ENCODE measurements around the gene NKAPD1. TPM values are rescaled to one million over a fixed set of nuclear protein-coding genes. Genes with fewer than 3 reads are reported as not detected.

The NKAPD1 gene
- total RNA-seq, 4 donors from 2014 or later: 3.0 to 24.0 (median 8.7) TPM

GRCh38 chr11:112103446-112103845, 29.3 kb downstream of the NKAPD1 start:
- Histone ChIP-seq H3K27me3 (no peaks in the 10 kb centered on the region), H3K4me3 (no peak overlapping the region), H3K27ac (no peak overlapping the region), H3K4me1 (no peaks in the 10 kb centered on the region), H3K9me3 (no peaks in the 10 kb centered on the region), H3K36me3 (no peaks in the 10 kb centered on the region)
- intact Hi-C loops (cut with DNase I; ENCODE audit: low total_unique reads) (no loop called here), in situ Hi-C loops (cut with MboI; ENCODE audit: low pct_ligation_motif_present in 1 of 4, low pct_unique_long_range_greater_than_20kb in 1 of 4, low sequenced_read_pairs in 3 of 4) (loop anchor here in 1 of 4 donors (25.0 kb wide), 1 partner anchor 184 kb away; no protein-coding TSS in a partner anchor)
- DNase-seq: no peak
- TF ChIP-seq POLR2A (IDR thresholded peaks at IDR 0.05) (no peak), EP300 (IDR thresholded peaks at IDR 0.05; ENCODE audit: low read depth) (no peak), POLR2AphosphoS5 (IDR thresholded peaks at IDR 0.05) (no peak), CTCF (IDR thresholded peaks at IDR 0.05) (no peak)
- WGBS, 2 donors (ENCODE audit: low coverage in 1 of 2): 85 to 92% methylated on average over 2 to 6 of the region's 6 CpGs

GRCh38 chr11:112106070-112106469, 32.0 kb downstream of the NKAPD1 start:
- no peaks in the 10 kb centered on the region for H3K4me1 ChIP-seq
- no peak for DNase-seq
- no peaks in the 10 kb centered on the region for H3K27me3 ChIP-seq
- no peak overlapping the region for H3K27ac ChIP-seq
- 97% methylated on average over 8 of the region's 8 CpGs; no CpG with 5 or more reads in 1 of the 2 donors for WGBS, 2 donors (ENCODE audit: low coverage in 1 of 2)
- intact Hi-C loops (cut with DNase I; ENCODE audit: low total_unique reads) (no loop called here), in situ Hi-C loops (cut with MboI; ENCODE audit: low pct_ligation_motif_present in 1 of 4, low pct_unique_long_range_greater_than_20kb in 1 of 4, low sequenced_read_pairs in 3 of 4) (loop anchor here in 1 of 4 donors (25.0 kb wide), 1 partner anchor 181 kb away; no protein-coding TSS in a partner anchor)
- H3K9me3 ChIP-seq: no peaks in the 10 kb centered on the region
- TF ChIP-seq CTCF (IDR thresholded peaks at IDR 0.05): no peak
- no peak for TF ChIP-seq EP300 (IDR thresholded peaks at IDR 0.05; ENCODE audit: low read depth)
- TF ChIP-seq POLR2A (IDR thresholded peaks at IDR 0.05): no peak
- H3K4me3 ChIP-seq: no peak overlapping the region
- H3K36me3 ChIP-seq: no peaks in the 10 kb centered on the region

GRCh38 chr11:112113539-112114457, 39.7 kb downstream of the NKAPD1 start:
- WGBS, 2 donors (ENCODE audit: low coverage in 1 of 2): 29 to 55% methylated on average over 3 to 6 of the region's 6 CpGs
- intact Hi-C loops (cut with DNase I; ENCODE audit: low total_unique reads): no loop called here
- Histone ChIP-seq H3K27ac (no peak overlapping the region), H3K4me1 (peaks cover 0 to 7% (median 0%) of the 10 kb centered on the region in 4 donors), H3K9me3 (no peaks in the 10 kb centered on the region), H3K27me3 (no peaks in the 10 kb centered on the region), H3K4me3 (no peak overlapping the region), H3K36me3 (no peaks in the 10 kb centered on the region)
- TF ChIP-seq CTCF (IDR thresholded peaks at IDR 0.05): peak; percentile 68 to 76 (median 69)
- no peak for TF ChIP-seq POLR2A (IDR thresholded peaks at IDR 0.05)
- DNase-seq: no peak
- in situ Hi-C loops (cut with MboI; ENCODE audit: low pct_ligation_motif_present in 1 of 4, low pct_unique_long_range_greater_than_20kb in 1 of 4, low sequenced_read_pairs in 3 of 4): loop anchor here in 2 of 4 donors (10.0 to 25.0 kb wide), 2 partner anchors 61 to 174 kb away; partner anchors contain the start of gene BCO2 (in 2 of the 2)

- Histone ChIP-seq H3K27me3 (no peaks in the 10 kb centered on the region), H3K27ac (no peak overlapping the region), H3K4me3 (no peak overlapping the region), H3K36me3 (peaks cover 0 to 3% (median 0%) of the 10 kb centered on the region in 4 donors), H3K9me3 (no peaks in the 10 kb centered on the region), H3K4me1 (peaks cover 0 to 7% (median 0%) of the 10 kb centered on the region in 4 donors)
- intact Hi-C loops (cut with DNase I; ENCODE audit: low total_unique reads) (no loop called here), in situ Hi-C loops (cut with MboI; ENCODE audit: low pct_ligation_motif_present in 1 of 4, low pct_unique_long_range_greater_than_20kb in 1 of 4, low sequenced_read_pairs in 3 of 4) (loop anchor here in 2 of 4 donors (10.0 to 25.0 kb wide), 2 partner anchors 60 to 173 kb away; partner anchors contain the start of gene BCO2 (in 2 of the 2))
- no peak for DNase-seq
- no peak for TF ChIP-seq EP300 (IDR thresholded peaks at IDR 0.05; ENCODE audit: low read depth)
- TF ChIP-seq POLR2AphosphoS5 (IDR thresholded peaks at IDR 0.05): no peak
- no peak for TF ChIP-seq POLR2A (IDR thresholded peaks at IDR 0.05)
- TF ChIP-seq CTCF (IDR thresholded peaks at IDR 0.05): no peak
- WGBS, 2 donors (ENCODE audit: low coverage in 1 of 2): 93 to 100% methylated on average over 1 to 2 of the region's 2 CpGs
Measured at GRCh38 chr11:112114460-112114859, 40.4 kb downstream of the NKAPD1 start.

Data from transverse colon (tissue), 4 donors.